ENCODE results near the gene COX6A2. TPM values are rescaled to one million over a fixed set of nuclear protein-coding genes. Genes with fewer than 3 reads are reported as not detected.

Gene COX6A2
- total RNA-seq: not detected

DNA sequence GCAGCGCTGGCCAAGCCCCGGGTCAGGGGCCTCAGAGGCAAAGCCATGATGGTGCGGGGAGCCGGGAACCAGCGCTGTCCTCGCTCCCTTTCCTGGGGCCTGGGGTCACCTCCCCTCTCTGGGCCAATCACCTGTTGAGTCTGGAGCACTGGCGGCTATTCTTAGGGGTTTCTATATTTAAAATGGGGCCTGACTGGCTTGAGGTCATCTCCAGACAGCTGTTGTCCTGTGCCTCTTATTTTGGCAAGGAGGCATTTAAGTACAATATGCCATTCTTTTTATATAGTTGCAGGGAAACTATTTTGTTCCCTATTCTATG lies at the start of gene COX6A2:
TSS of gene COX6A2 (minus strand) at position 82 of the 319 bp plus-strand sequence. CDS start at position 47, 35 bp downstream.
- no peak within 1 kb of the TSS for H3K27ac ChIP-seq
- in situ Hi-C loops (cut with MboI; ENCODE audit: low pct_unique_long_range_greater_than_20kb in 2 of 9, low sequenced_read_pairs in 9 of 9, unreplicated experiment in 9 of 9): loop anchor here in 5 of 9 experiments (25.0 kb wide), 3 partner anchors 216 to 441 kb away; partner anchors contain the start of genes HSD3B7 (in 2 of the 5), PYCARD (in 2 of the 5), PYDC1 (in 2 of the 5) and TRIM72 (in 2 of the 5)
- peak within 1 kb of the TSS in 4 of 5 donors; percentile 11 to 57 (median 30) for H3K4me3 ChIP-seq
- peaks cover 0 to 2% of the 10 kb centered on the region in 2 donors for H3K4me1 ChIP-seq (replicated peaks in 1 of 2)
- ATAC-seq (replicated peaks in 6 of 8): no peak
- WGBS, 10 experiments: 40 to 95% (median 41%) methylated on average over 3 to 4 of the region's 7 CpGs; no CpG with 5 or more reads in 7 of the 10 experiments

DNA sequence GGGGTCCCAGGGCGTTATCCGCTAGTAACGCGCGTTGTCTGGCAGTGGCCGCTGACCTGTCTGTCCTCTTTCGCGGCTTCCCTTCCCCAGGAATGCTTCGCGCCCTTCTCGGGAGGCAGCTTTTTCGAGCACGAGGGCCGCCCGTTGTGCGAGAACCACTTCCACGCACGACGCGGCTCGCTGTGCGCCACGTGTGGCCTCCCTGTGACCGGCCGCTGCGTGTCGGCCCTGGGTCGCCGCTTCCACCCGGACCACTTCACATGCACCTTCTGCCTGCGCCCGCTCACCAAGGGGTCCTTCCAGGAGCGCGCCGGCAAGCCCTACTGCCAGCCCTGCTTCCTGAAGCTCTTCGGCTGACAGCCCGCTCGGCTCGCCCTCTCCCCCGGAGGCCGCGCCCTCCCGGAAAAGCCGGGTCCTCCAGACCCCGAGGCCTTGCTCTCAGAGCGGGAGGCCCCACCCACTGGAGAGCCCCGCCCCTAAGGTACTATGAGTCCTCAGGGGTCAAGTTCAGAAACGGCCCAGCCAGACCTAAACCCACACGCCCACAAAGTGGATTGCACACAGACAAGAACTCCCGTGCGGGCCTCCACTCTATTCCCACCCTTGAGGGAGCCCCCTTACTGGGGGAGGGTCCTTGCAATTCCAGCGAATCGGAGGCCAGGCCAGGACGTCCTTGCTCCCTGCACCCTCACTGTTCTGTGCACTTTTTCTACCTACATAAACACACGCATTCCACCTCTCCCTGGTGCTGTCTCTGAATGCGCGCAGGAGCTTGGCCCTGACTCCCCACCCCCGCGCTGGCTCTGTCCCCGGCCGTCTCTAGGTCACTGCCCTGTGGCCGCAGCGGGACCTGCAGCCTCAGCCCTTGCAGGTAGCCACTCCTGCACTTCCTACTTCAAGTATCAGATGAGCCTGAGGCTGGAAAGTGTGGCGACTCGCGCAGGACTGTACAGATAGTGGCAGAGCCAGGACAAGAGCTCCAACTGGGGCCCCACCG lies 49.4 kb upstream of the COX6A2 start:
- H3K4me3 ChIP-seq: peak overlapping the region in 4 of 5 donors; percentile 11 to 32 (median 21)
- peak in 5 of 8 experiments; percentile 25 to 56 (median 45) for ATAC-seq (replicated peaks in 6 of 8)
- H3K27ac ChIP-seq: peak overlapping the region in 1 of 2 donors; percentile 45
- H3K4me1 ChIP-seq (replicated peaks in 1 of 2): peaks cover 0 to 13% of the 10 kb centered on the region in 2 donors
- WGBS, 10 experiments: 5 to 88% (median 18%) methylated on average over 1 to 22 of the region's 67 CpGs; no CpG with 5 or more reads in 4 of the 10 experiments
- in situ Hi-C loops (cut with MboI; ENCODE audit: low pct_unique_long_range_greater_than_20kb in 2 of 9, low sequenced_read_pairs in 9 of 9, unreplicated experiment in 9 of 9): no loop called here

GRCh38 chr16:31476303-31477219 lies 48.4 kb upstream of the COX6A2 start:
- ATAC-seq (replicated peaks in 6 of 8): peak in 5 of 8 experiments; percentile 24 to 54 (median 36)
- Histone ChIP-seq H3K4me1 (replicated peaks in 1 of 2) (peaks cover 3 to 13% of the 10 kb centered on the region in 2 donors), H3K4me3 (peak overlapping the region in 4 of 5 donors; percentile 15 to 32 (median 27)), H3K27ac (no peak overlapping the region)
- 0 to 80% (median 7%) methylated on average over 1 to 3 of the region's 68 CpGs; no CpG with 5 or more reads in 7 of the 10 experiments for WGBS, 10 experiments
- in situ Hi-C loops (cut with MboI; ENCODE audit: low pct_unique_long_range_greater_than_20kb in 2 of 9, low sequenced_read_pairs in 9 of 9, unreplicated experiment in 9 of 9): no loop called here

DNA sequence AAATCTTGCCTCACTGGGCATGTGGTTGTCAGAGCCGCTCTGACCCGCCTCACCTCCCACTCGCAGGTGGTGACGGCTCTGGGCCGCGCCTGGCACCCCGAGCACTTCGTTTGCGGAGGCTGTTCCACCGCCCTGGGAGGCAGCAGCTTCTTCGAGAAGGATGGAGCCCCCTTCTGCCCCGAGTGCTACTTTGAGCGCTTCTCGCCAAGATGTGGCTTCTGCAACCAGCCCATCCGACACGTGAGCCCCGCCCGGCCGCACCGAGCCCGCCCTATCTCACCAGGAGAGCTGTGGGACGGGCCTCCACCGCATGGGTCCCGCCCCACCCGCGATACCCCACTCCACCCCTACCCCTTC lies 47.8 kb upstream of the COX6A2 start:
- Histone ChIP-seq H3K4me1 (replicated peaks in 1 of 2) (peaks cover 10 to 20% of the 10 kb centered on the region in 2 donors), H3K4me3 (peak overlapping the region in 2 of 5 donors; percentile 27 to 32), H3K27ac (no peak overlapping the region)
- in situ Hi-C loops (cut with MboI; ENCODE audit: low pct_unique_long_range_greater_than_20kb in 2 of 9, low sequenced_read_pairs in 9 of 9, unreplicated experiment in 9 of 9): no loop called here
- no peak for ATAC-seq (replicated peaks in 6 of 8)
- 20 to 27% methylated on average over 2 to 7 of the region's 26 CpGs; no CpG with 5 or more reads in 8 of the 10 experiments for WGBS, 10 experiments

DNA sequence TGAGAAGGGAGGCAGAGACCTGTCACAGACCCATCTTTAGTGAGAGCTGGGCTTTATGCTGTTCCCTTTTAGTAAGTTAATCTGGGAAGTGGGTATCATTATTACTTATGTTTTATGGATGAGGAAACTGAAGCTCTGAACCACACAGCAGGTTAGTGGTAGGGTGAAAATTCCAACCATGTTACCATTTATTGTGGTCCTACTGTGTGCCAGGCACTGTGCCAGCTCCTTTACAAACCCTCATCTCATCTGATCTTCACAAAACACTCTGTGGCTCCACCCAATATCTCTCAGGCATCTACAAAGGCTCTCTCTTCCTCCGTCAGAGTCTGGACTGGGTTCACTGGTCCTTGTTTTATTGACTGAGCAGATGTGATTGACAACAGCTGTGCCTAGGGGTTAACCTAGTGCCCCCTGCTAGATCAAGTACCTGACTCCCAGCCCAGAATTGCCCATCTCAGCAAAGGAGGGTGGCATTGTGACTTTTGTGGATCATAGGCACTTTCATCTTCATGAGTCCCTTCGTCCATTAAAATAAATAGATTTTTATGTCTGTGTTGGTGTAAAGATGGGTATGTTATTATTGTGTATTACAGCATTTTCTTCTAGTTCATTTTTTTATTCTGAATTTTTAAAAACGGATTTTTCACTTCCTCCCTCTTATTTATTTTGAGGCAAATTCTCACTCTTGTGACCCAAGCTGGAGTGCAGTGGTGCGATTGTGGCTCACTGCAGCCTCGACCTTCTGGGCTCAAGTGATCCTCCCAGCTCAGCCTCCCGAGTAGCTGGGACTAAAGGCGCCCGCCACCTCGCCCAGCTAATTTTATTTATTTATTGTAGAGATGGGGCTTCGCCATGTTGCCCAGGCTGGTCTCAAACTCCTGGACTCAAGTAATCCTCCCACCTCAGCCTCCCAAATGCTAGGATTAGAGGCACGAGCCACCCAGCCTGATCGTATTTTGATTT lies 46.9 kb upstream of the COX6A2 start:
- in situ Hi-C loops (cut with MboI; ENCODE audit: low pct_unique_long_range_greater_than_20kb in 2 of 9, low sequenced_read_pairs in 9 of 9, unreplicated experiment in 9 of 9): loop anchor here in 3 of 9 experiments (25.0 kb wide), 2 partner anchors 387 to 513 kb away; partner anchors contain the start of genes SETD1A (in 2 of the 3) and ZNF267 (in 1 of the 3)
- no peak overlapping the region for H3K27ac ChIP-seq
- H3K4me3 ChIP-seq: no peak overlapping the region
- WGBS, 10 experiments: 70 to 98% (median 87%) methylated on average over 2 to 11 of the region's 12 CpGs; no CpG with 5 or more reads in 1 of the 10 experiments
- peaks cover 10 to 21% of the 10 kb centered on the region in 2 donors for H3K4me1 ChIP-seq (replicated peaks in 1 of 2)
- ATAC-seq (replicated peaks in 6 of 8): no peak

DNA sequence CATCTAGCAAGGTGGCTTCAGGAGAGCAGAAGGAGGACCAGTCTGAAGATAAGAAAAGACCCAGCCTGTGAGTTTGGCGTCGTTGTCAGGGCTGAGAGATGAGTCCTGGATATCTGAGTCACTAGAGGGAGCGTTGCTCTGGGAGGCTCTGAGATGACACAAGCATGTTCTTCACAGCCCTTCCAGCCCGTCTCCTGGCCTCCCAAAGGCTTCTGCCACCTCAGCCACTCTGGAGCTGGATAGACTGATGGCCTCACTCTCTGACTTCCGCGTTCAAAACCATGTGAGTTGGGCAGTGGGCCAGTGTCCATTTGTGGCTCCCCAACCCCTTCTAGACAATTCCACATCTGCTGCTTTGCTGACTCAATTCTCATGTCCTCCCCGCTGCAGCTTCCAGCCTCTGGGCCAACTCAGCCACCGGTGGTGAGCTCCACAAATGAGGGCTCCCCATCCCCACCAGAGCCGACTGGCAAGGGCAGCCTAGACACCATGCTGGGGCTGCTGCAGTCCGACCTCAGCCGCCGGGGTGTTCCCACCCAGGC lies 46.1 kb upstream of the COX6A2 start:
- Histone ChIP-seq H3K4me3 (no peak overlapping the region), H3K27ac (no peak overlapping the region), H3K4me1 (replicated peaks in 1 of 2) (peaks cover 10 to 21% of the 10 kb centered on the region in 2 donors)
- in situ Hi-C loops (cut with MboI; ENCODE audit: low pct_unique_long_range_greater_than_20kb in 2 of 9, low sequenced_read_pairs in 9 of 9, unreplicated experiment in 9 of 9): loop anchor here in 3 of 9 experiments (25.0 kb wide), 2 partner anchors 388 to 512 kb away; partner anchors contain the start of genes SETD1A (in 2 of the 3) and ZNF267 (in 1 of the 3)
- peak in 3 of 8 experiments; percentile 44 to 57 (median 46) for ATAC-seq (replicated peaks in 6 of 8)
- 50 to 84% (median 69%) methylated on average over 1 to 6 of the region's 12 CpGs; no CpG with 5 or more reads in 2 of the 10 experiments for WGBS, 10 experiments

DNA sequence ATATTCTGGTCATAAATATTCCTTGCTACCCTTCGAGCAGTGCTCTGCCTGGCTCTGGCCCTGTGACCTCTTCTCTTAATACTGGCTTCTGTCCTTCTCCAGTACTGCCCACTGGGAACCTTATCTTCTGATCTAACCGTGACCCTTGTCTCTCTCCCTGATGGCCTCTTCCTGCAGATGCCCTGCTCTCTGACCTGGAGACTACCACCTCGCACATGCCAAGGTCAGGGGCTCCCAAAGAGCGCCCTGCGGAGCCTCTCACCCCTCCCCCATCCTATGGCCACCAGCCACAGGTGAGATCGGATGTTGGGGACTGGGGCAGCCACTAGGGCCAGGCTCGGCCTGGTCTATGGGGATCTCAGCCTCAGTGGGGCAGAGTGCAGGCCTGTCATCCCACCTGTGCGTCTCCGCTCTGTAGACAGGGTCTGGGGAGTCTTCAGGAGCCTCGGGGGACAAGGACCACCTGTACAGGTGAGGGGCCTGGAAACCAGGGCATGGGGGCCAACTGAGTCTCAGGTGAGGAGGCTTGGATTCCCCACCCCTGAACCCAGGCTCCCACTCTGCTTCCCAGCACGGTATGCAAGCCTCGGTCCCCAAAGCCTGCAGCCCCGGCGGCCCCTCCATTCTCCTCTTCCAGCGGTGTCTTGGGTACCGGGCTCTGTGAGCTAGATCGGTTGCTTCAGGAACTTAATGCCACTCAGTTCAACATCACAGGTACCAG lies 45.3 kb upstream of the COX6A2 start:
- H3K4me1 ChIP-seq (replicated peaks in 1 of 2): peaks cover 10 to 21% of the 10 kb centered on the region in 2 donors
- WGBS, 10 experiments: 52 to 100% (median 100%) methylated on average over 1 to 6 of the region's 17 CpGs; no CpG with 5 or more reads in 3 of the 10 experiments
- in situ Hi-C loops (cut with MboI; ENCODE audit: low pct_unique_long_range_greater_than_20kb in 2 of 9, low sequenced_read_pairs in 9 of 9, unreplicated experiment in 9 of 9): loop anchor here in 3 of 9 experiments (25.0 kb wide), 2 partner anchors 389 to 511 kb away; partner anchors contain the start of genes SETD1A (in 2 of the 3) and ZNF267 (in 1 of the 3)
- no peak overlapping the region for H3K4me3 ChIP-seq
- no peak overlapping the region for H3K27ac ChIP-seq
- no peak for ATAC-seq (replicated peaks in 6 of 8)

DNA sequence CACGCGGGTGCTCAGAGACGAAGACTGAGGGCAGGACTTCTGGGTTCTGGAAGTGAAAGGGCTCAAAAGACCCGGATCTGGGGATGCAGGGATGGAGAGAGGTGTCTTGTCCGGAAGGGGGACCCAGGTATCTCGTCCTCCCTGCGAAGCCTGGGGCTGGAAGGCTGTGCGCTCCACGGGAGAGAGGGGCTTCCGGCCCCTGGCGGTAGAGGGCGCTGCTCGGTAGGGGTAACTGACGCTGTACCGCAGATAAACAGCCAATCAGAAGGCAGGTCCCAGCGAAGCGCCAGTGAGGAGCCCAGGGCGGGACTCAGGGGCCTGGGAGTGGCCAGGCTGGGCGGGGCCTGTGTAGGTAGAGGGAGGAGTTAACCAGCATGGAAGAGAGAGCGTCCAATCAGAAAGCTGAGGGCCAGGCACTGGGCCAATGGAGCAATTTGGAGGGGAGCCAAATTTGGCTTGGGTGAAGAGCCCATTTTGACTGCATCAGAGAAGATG lies 44.6 kb upstream of the COX6A2 start:
- peak in 7 of 8 experiments; percentile 2 to 82 (median 31) for ATAC-seq (replicated peaks in 6 of 8)
- WGBS, 10 experiments: 0 to 51% (median 37%) methylated on average over 1 to 9 of the region's 20 CpGs; no CpG with 5 or more reads in 5 of the 10 experiments
- Histone ChIP-seq H3K27ac (no peak overlapping the region), H3K4me1 (replicated peaks in 1 of 2) (peaks cover 10 to 18% of the 10 kb centered on the region in 2 donors), H3K4me3 (peak overlapping the region in 3 of 5 donors; percentile 36 to 46 (median 45))
- in situ Hi-C loops (cut with MboI; ENCODE audit: low pct_unique_long_range_greater_than_20kb in 2 of 9, low sequenced_read_pairs in 9 of 9, unreplicated experiment in 9 of 9): loop anchor here in 3 of 9 experiments (25.0 kb wide), 2 partner anchors 390 to 510 kb away; partner anchors contain the start of genes SETD1A (in 2 of the 3) and ZNF267 (in 1 of the 3)

DNA sequence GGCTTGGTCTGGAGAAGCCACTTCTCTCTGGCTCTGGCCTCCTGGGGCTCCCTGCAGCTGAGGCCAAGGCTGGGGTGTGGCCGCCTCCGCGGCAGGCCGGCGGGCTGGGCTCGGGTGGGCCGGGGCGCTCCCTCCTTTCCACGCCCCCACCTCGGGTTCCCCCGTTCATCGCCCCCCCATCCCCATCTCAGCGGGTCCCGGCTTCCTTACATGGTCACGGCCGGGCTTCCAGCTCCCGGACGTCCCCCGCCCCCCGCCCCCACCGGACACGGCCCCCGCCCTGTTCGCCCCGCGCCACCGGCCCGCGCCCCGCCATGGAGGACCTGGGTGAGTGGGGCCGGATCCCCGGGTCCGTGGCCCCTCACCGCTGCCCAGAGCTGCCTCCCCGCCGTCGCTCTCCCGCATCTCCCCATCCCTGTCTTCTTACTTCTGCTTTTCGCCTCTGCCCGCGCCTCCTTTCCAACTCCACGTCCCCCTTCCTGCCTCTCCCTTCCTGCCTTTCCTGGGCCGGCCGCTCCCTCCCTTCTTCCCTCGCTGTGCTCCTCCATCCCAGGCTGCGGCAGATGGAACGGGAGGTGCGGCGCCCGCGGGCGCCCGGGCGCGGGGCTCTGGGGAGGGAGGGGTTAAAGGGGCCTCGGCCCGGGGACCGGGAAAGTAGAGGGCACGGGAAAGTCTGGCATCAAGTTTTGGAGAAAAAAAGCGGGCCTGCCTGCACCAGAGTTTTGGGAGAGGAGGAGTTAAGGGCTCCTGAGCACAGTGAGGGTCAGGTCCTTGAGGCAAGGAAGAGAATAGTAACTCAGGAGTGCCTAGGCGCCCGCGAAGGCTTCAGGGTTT lies 43.9 kb upstream of the COX6A2 start, which contains the start of gene TGFB1I1:
TSS of gene TGFB1I1 (plus strand) at position 278 of the 834 bp plus-strand sequence. CDS start at position 315, 37 bp downstream.
- peaks cover 10 to 11% of the 10 kb centered on the region in 2 donors for H3K4me1 ChIP-seq (replicated peaks in 1 of 2)
- 0 to 1% methylated on average over 1 to 15 of the region's 63 CpGs; no CpG with 5 or more reads in 8 of the 10 experiments for WGBS, 10 experiments
- in situ Hi-C loops (cut with MboI; ENCODE audit: low pct_unique_long_range_greater_than_20kb in 2 of 9, low sequenced_read_pairs in 9 of 9, unreplicated experiment in 9 of 9): loop anchor here in 3 of 9 experiments (25.0 kb wide), 2 partner anchors 390 to 510 kb away; partner anchors contain the start of genes SETD1A (in 2 of the 3) and ZNF267 (in 1 of the 3)
- peak within 1 kb of the TSS in 1 of 2 donors; percentile 27 for H3K27ac ChIP-seq
- ATAC-seq (replicated peaks in 6 of 8): peak; percentile 52 to 84 (median 72)
- peak within 1 kb of the TSS; percentile 24 to 46 (median 36) for H3K4me3 ChIP-seq
